Activated CD8-positive, alpha-beta T cell treated with anti-CD3 and anti-CD28 coated beads for 36 hours (primary cell): Measurements from ENCODE around the gene OXA1L. TPM values are rescaled to one million over a fixed set of nuclear protein-coding genes. Genes with fewer than 3 reads are reported as not detected.
A peak's percentile ranks its signal among the peaks of the same experiment; 100 is the strongest.

ENCODE experiments used
- ATAC-seq: fragments of 200-7000 bp; cut with Tn5 transposase; one replicate; pipeline ENCODE4 v1.10.0; 2021; ENCODE audit warnings: mild to moderate bottlenecking, moderate library complexity
- CTCF ChIA-PET: fragments of 350-600 bp; sonication (Branson Sonifier 250); formaldehyde crosslinking; loops from one replicate; lab custom pipeline; 2021; ENCODE audit warnings: antibody characterized with exemption; lab: Charles Lee
- POLR2A ChIA-PET: fragments of 350-600 bp; sonication (Branson Sonifier 250); formaldehyde crosslinking; loops from one replicate; lab custom pipeline; 2021; ENCODE audit warnings: antibody characterized with exemption; lab: Charles Lee
- DNase-seq: peaks from one replicate; pipeline ENCODE4 v3.0.0-alpha.2; 2020
- H3K27ac Mint-ChIP-seq: one replicate; pipeline ENCODE4 v1.8.0; 2021; ENCODE audit warnings: mild to moderate bottlenecking, mixed read lengths
- H3K27me3 Mint-ChIP-seq: one replicate; pipeline ENCODE4 v1.8.0; 2021; ENCODE audit warnings: mixed read lengths
- H3K36me3 Mint-ChIP-seq: one replicate; pipeline ENCODE4 v1.8.0; 2021; ENCODE audit warnings: low read depth, mixed read lengths
- H3K4me1 Mint-ChIP-seq: one replicate; pipeline ENCODE4 v1.8.0; 2021; ENCODE audit warnings: low read depth, mixed read lengths
- H3K4me3 Mint-ChIP-seq: one replicate; pipeline ENCODE4 v1.8.0; 2021; ENCODE audit warnings: mild to moderate bottlenecking, moderate library complexity, mixed read lengths
- H3K9me3 Mint-ChIP-seq: one replicate; pipeline ENCODE4 v1.8.0; 2021; ENCODE audit warnings: mixed read lengths
- CTCF ChIP-seq: fragments of 200-600 bp; IDR thresholded peaks from one replicate; pipeline ENCODE4 v1.8.0; 2022; ENCODE audit warnings: antibody characterized with exemption, mild to moderate bottlenecking
- intact Hi-C: fragments of 100-400 bp; cut with micrococcal nuclease; formaldehyde crosslinking; loops from one replicate; pipeline ENCODE4 v1.10.0; 2022
- total RNA-seq, 2 experiments: library from RNA; stranded (reverse); gene quantifications; one replicate each; pipeline ENCODE4 v1.2.3, GENCODE V29; 2021

OXA1L gene
- total RNA-seq, 2 experiments from 2014 or later = 134 to 140 TPM

GRCh38 chr14:22819151-22819988, 52.9 kb downstream of the OXA1L start:
- Mint-ChIP-seq H3K9me3 (no peaks in the 10 kb centered on the region), H3K27me3 (peaks cover 10% of the 10 kb centered on the region), H3K4me1 (peaks cover 22% of the 10 kb centered on the region), H3K27ac (peak overlapping the region; percentile 46), H3K4me3 (no peak overlapping the region), H3K36me3 (no peaks in the 10 kb centered on the region)
- CTCF ChIA-PET = interaction anchor here (0.7 to 22.4 kb wide), 9 partner anchors 11 to 249 kb away, joined by 3 to 469 read pairs (median 3); partner anchors contain the start of genes LRP10 and OXA1L
- DNase-seq (no peak), ATAC-seq (peak; percentile 34)
- POLR2A ChIA-PET = no interaction called here
- intact Hi-C loops = no loop called here
- TF ChIP-seq CTCF = no peak

- peaks cover 12% of the 10 kb centered on the region for H3K27me3 Mint-ChIP-seq
- no peak overlapping the region for H3K27ac Mint-ChIP-seq
- no peak for ATAC-seq
- H3K9me3 Mint-ChIP-seq = no peaks in the 10 kb centered on the region
- TF ChIP-seq CTCF = no peak
- peaks cover 30% of the 10 kb centered on the region for H3K4me1 Mint-ChIP-seq
- no peaks in the 10 kb centered on the region for H3K36me3 Mint-ChIP-seq
- ChIA-PET CTCF (interaction anchor here (1.0 to 22.4 kb wide), 3 partner anchors 10 to 54 kb away, joined by 3 to 469 read pairs (median 3); partner anchors contain the start of gene OXA1L), POLR2A (interaction anchor here (1.1 kb wide), 1 partner anchor 8 kb away, joined by 3 read pairs; no protein-coding TSS in a partner anchor)
- intact Hi-C loops = loop anchor here (10.0 kb wide), 1 partner anchor 246 kb away; no protein-coding TSS in a partner anchor
- no peak for DNase-seq
- H3K4me3 Mint-ChIP-seq = no peak overlapping the region
Measured at GRCh38 chr14:22820731-22821130, 54.2 kb downstream of the OXA1L start.

- no peak for DNase-seq
- ChIA-PET CTCF (interaction anchor here (0.7 to 22.4 kb wide), 4 partner anchors 36 to 251 kb away, joined by 3 to 469 read pairs (median 7); no protein-coding TSS in a partner anchor), POLR2A (interaction anchor here (0.8 to 1.9 kb wide), 7 partner anchors 9 to 260 kb away, joined by 3 to 7 read pairs (median 4); partner anchors contain the start of genes DAD1 and OXA1L)
- intact Hi-C loops = loop anchor here (10.0 kb wide), 1 partner anchor 247 kb away; no protein-coding TSS in a partner anchor
- H3K4me1 Mint-ChIP-seq = peaks cover 27% of the 10 kb centered on the region
- no peak for TF ChIP-seq CTCF
- no peaks in the 10 kb centered on the region for H3K9me3 Mint-ChIP-seq
- peaks cover 13% of the 10 kb centered on the region for H3K27me3 Mint-ChIP-seq
- no peak overlapping the region for H3K27ac Mint-ChIP-seq
- H3K4me3 Mint-ChIP-seq = no peak overlapping the region
- ATAC-seq = no peak
- H3K36me3 Mint-ChIP-seq = no peaks in the 10 kb centered on the region
Measured at GRCh38 chr14:22821193-22822015, 54.9 kb downstream of the OXA1L start.

- Mint-ChIP-seq H3K9me3 (no peaks in the 10 kb centered on the region), H3K27me3 (peaks cover 13% of the 10 kb centered on the region), H3K36me3 (no peaks in the 10 kb centered on the region), H3K4me1 (peaks cover 27% of the 10 kb centered on the region), H3K27ac (no peak overlapping the region), H3K4me3 (peak overlapping the region; percentile 59)
- no peak for DNase-seq
- intact Hi-C loops = loop anchor here (10.0 kb wide), 1 partner anchor 247 kb away; no protein-coding TSS in a partner anchor
- ChIA-PET POLR2A (interaction anchor here (0.6 to 1.9 kb wide), 7 partner anchors 8 to 261 kb away, joined by 3 to 7 read pairs (median 4); partner anchors contain the start of genes DAD1 and OXA1L), CTCF (interaction anchor here (0.7 to 22.4 kb wide), 31 partner anchors 8 to 908 kb away, joined by 3 to 469 read pairs (median 5); partner anchors contain the start of genes LRP10, MMP14, OXA1L and REM2)
- ATAC-seq = no peak
- TF ChIP-seq CTCF = no peak
Measured at GRCh38 chr14:22822016-22822570, 55.6 kb downstream of the OXA1L start.

Other genes with a start within 250 kb of the OXA1L start
- 100 to 1,000 TPM; 194 to 196 TPM for gene DAD1, start 177.5 kb upstream of the OXA1L start, total RNA-seq
- 1 to 10 TPM; 8.6 to 9.4 TPM for gene ABHD4, start 168.4 kb upstream of the OXA1L start, total RNA-seq
- gene OR6J1, start 122.3 kb upstream of the OXA1L start, total RNA-seq = not detected
- under 1 TPM in 1 of 2 experiments, not detected in 1; 0.45 TPM for gene SLC7A7, start 48.7 kb downstream of the OXA1L start, total RNA-seq
- 100 to 1,000 TPM; 122 to 126 TPM for gene MRPL52, start 63.2 kb downstream of the OXA1L start, total RNA-seq
- gene MMP14, start 69.9 kb downstream of the OXA1L start, total RNA-seq = 1 to 10 TPM; 1.9 to 3.1 TPM
- gene LRP10, start 105.1 kb downstream of the OXA1L start, total RNA-seq = 10 to 100 TPM; 18.7 to 21.0 TPM
- gene REM2, start 116.5 kb downstream of the OXA1L start, total RNA-seq = under 1 TPM; 0.20 to 0.27 TPM
- gene RBM23, start 152.5 kb downstream of the OXA1L start, total RNA-seq = 10 to 100 TPM; 46.9 to 55.2 TPM
- gene PRMT5, start 162.7 kb downstream of the OXA1L start, total RNA-seq = 100 to 1,000 TPM; 107 to 116 TPM
- 10 to 100 TPM; 80.3 to 82.2 TPM for gene HAUS4, start 190.4 kb downstream of the OXA1L start, total RNA-seq
- 1 to 10 TPM; 2.3 to 2.6 TPM for gene AJUBA, start 215.9 kb downstream of the OXA1L start, total RNA-seq
- gene C14orf93, start 243.5 kb downstream of the OXA1L start, total RNA-seq = 10 to 100 TPM; 13.2 to 13.5 TPM